ENCODE measurements around the gene PDK4. TPM values are rescaled to one million over a fixed set of nuclear protein-coding genes. Genes with fewer than 3 reads are reported as not detected.

PDK4 gene
- total and polyA plus RNA-seq, 2 of the 13 experiments (the other 11 are each of a cell fraction or from before 2014, with no cell fraction given), result 0.04 TPM; not detected in 1

Other genes with a start within 250 kb of the PDK4 start
- gene PON3, start 200.1 kb downstream of the PDK4 start, total RNA-seq (2016; rRNA removed; fragmentation: Illumina TruSeq; extraction: Trizol), result 14.1 and 23.6 TPM in 2 replicates
- gene PON3, start 200.1 kb downstream of the PDK4 start, polyA plus RNA-seq (2011; rRNA removed), result 26.6 and 37.8 TPM in 2 replicates
- gene PON2, start 161.5 kb downstream of the PDK4 start, total RNA-seq (2016; rRNA removed; fragmentation: Illumina TruSeq; extraction: Trizol), result 110 and 202 TPM in 2 replicates
- gene PON2, start 161.5 kb downstream of the PDK4 start, polyA plus RNA-seq (2011; rRNA removed), result 159 and 217 TPM in 2 replicates
- 1.1 and 1.3 TPM in 2 replicates for gene ASB4, start 110.6 kb downstream of the PDK4 start, total RNA-seq (2016; rRNA removed; fragmentation: Illumina TruSeq; extraction: Trizol)
- 2.6 and 4.0 TPM in 2 replicates for gene ASB4, start 110.6 kb downstream of the PDK4 start, polyA plus RNA-seq (2011; rRNA removed)
- 0.08 TPM in 1 of 2 replicates, not detected in the other for gene DYNC1I1, start 176.0 kb upstream of the PDK4 start, total RNA-seq (2016; rRNA removed; fragmentation: Illumina TruSeq; extraction: Trizol)
- not detected in 2 replicates for gene DYNC1I1, start 176.0 kb upstream of the PDK4 start, polyA plus RNA-seq (2011; rRNA removed)